HepG2 (cell line): ENCODE data around the gene S1PR3. TPM values are rescaled to one million over a fixed set of nuclear protein-coding genes. Genes with fewer than 3 reads are reported as not detected.

Source experiments
- ATAC-seq: fragments of 200-7000 bp; cut with Tn5 transposase; 3 replicates; pipeline ENCODE4 v1.9.1; 2020; ENCODE audit warnings: mild to moderate bottlenecking, moderate library complexity
- BruUV-seq: library from RNA; stranded (reverse); fragments of 400-500 nt; replicated peaks from 2 replicates; lab custom pipeline; 2021; lab: Mats Ljungman, UMichigan
- CTCF ChIA-PET: fragments of 300-600 bp; formaldehyde crosslinking; extraction: SDS; loops from one replicate; lab custom pipeline; 2021; ENCODE audit warnings: low total read pairs, inconsistent platforms, low intra/inter-chr PET ratio; lab: Yijun Ruan, JAX
- POLR2A ChIA-PET: fragments of 350-600 bp; sonication (Branson Sonifier 250); formaldehyde crosslinking; loops from one replicate; lab custom pipeline; 2020; ENCODE audit warnings: antibody characterized with exemption, inconsistent platforms; lab: Yijun Ruan, JAX
- DNase-seq: peaks from one replicate; pipeline ENCODE4 v3.0.0-alpha.2; 2015; ENCODE audit warnings: low spot score
- FAIRE-seq: peaks from 3 replicates; lab custom pipeline; 2011; peaks lifted over from hg19 to GRCh38; lab: Jason Lieb, UNC
- H2AFZ ChIP-seq: one replicate; pipeline ENCODE4 v1.6.1; 2011; ENCODE audit warnings: low read length, inconsistent platforms
- H3K27ac ChIP-seq: fragments of 300-600 bp; 3 replicates; pipeline ENCODE4 v1.8.0; 2011; ENCODE audit warnings: mixed run types, mild to moderate bottlenecking, mixed read lengths, low read length, inconsistent platforms; ENCODE audit not compliant: insufficient read depth; ENCODE audit errors: extremely low read length
- H3K27me3 ChIP-seq, 2 experiments: fragments of 200-600 bp in 1 of 2; 2 replicates in 1 of 2; 3 replicates in 1 of 2; pipeline versions ENCODE4 v1.6.0 to v1.8.0; 2011; ENCODE audit warnings: low read length in 2 of 2, mild to moderate bottlenecking in 2 of 2, moderate library complexity in 2 of 2, inconsistent platforms in 1 of 2; ENCODE audit not compliant: insufficient read depth in 2 of 2, control insufficient read depth in 1 of 2
- H3K36me3 ChIP-seq, 2 experiments: fragments of 200-600 bp in 1 of 2; replicated peaks in 1 of 2; 2 replicates in 1 of 2; 3 replicates in 1 of 2; pipeline versions ENCODE4 v1.5.1 to v1.8.0; 2011; ENCODE audit warnings: low read length in 2 of 2, inconsistent platforms in 1 of 2; ENCODE audit not compliant: insufficient read depth in 2 of 2, control insufficient read depth in 1 of 2
- H3K4me1 ChIP-seq: 2 replicates; pipeline ENCODE4 v1.5.1; 2012; ENCODE audit warnings: low read length, inconsistent platforms; ENCODE audit not compliant: insufficient read depth
- H3K4me2 ChIP-seq: 2 replicates; pipeline ENCODE4 v1.6.0; 2011; ENCODE audit warnings: low read depth, low read length, inconsistent platforms
- H3K4me3 ChIP-seq, 3 experiments: fragments of 200-600 bp in 1 of 3; sonication (generic), shearing (Covaris generic) in 1 of 3; replicated peaks in 1 of 3; 2 replicates each; pipeline ENCODE4 v1.5.1; 2011 to 2016; ENCODE audit warnings: low read length in 3 of 3, inconsistent platforms in 2 of 3, low read depth in 2 of 3, mild to moderate bottlenecking in 2 of 3, control low read depth in 1 of 3, mixed read lengths in 1 of 3; ENCODE audit not compliant: insufficient read depth in 1 of 3
- H3K79me2 ChIP-seq: one replicate; pipeline ENCODE4 v1.6.1; 2011; ENCODE audit warnings: low read length, inconsistent platforms; ENCODE audit not compliant: insufficient read depth
- H3K9ac ChIP-seq: 2 replicates; pipeline ENCODE4 v1.6.0; 2011; ENCODE audit warnings: mild to moderate bottlenecking, low read depth, low read length, inconsistent platforms; ENCODE audit not compliant: insufficient read depth
- H3K9me3 ChIP-seq: 2 replicates; pipeline ENCODE4 v1.5.1; 2012; ENCODE audit warnings: mild to moderate bottlenecking, low read length
- H4K20me1 ChIP-seq: 2 replicates; pipeline ENCODE4 v1.6.0; 2011; ENCODE audit warnings: inconsistent platforms, mild to moderate bottlenecking, low read length, moderate library complexity; ENCODE audit not compliant: insufficient read depth
- ADNP ChIP-seq: sonication (generic); formaldehyde crosslinking; IDR thresholded peaks from 2 replicates; pipeline ENCODE4 v1.4.0; 2020; ENCODE audit warnings: missing genetic modification reagents
- BCL6 ChIP-seq: IDR thresholded peaks from 2 replicates; pipeline ENCODE4 v1.6.1; 2016; ENCODE audit warnings: missing genetic modification reagents, missing compliant biosample characterization
- HMGA1 ChIP-seq: sonication (generic); formaldehyde crosslinking; conservative IDR thresholded peaks from 2 replicates; pipeline ENCODE4 v1.4.0; 2020; ENCODE audit warnings: missing genetic modification reagents
- KDM2A ChIP-seq: sonication (generic); formaldehyde crosslinking; IDR thresholded peaks from 2 replicates; pipeline ENCODE4 v1.4.0; 2020; ENCODE audit warnings: low read depth, missing genetic modification reagents, borderline replicate concordance
- KLF15 ChIP-seq: sonication (generic); formaldehyde crosslinking; IDR thresholded peaks from 2 replicates; pipeline ENCODE4 v1.8.1; 2023; ENCODE audit warnings: borderline replicate concordance, mild to moderate bottlenecking, inconsistent platforms, missing genetic modification reagents, mixed read lengths
- PAX8 ChIP-seq: sonication (generic); formaldehyde crosslinking; IDR thresholded peaks from 2 replicates; pipeline ENCODE4 v1.8.0; 2022; ENCODE audit warnings: mild to moderate bottlenecking, missing genetic modification reagents, borderline replicate concordance
- PLRG1 ChIP-seq: fragments of 450-650 bp; conservative IDR thresholded peaks from 2 replicates; pipeline ENCODE4 v1.6.1; 2016
- POLR2A ChIP-seq, 2 experiments: IDR thresholded peaks; 2 replicates each; pipeline ENCODE4 v1.6.1; 2011; ENCODE audit warnings: low read depth in 2 of 2, low read length in 2 of 2, mild to moderate bottlenecking in 1 of 2, moderate library complexity in 1 of 2; ENCODE audit not compliant: insufficient read depth in 1 of 2
- PPARG ChIP-seq: conservative IDR thresholded peaks from 2 replicates; pipeline ENCODE4 v1.6.1; 2016; ENCODE audit warnings: missing biosample characterization, missing genetic modification reagents
- ZNF296 ChIP-seq: sonication (generic); formaldehyde crosslinking; conservative IDR thresholded peaks from 2 replicates; pipeline ENCODE4 v1.5.0; 2020; ENCODE audit warnings: mild to moderate bottlenecking, missing genetic modification reagents
- ZNF569 ChIP-seq: sonication (generic); formaldehyde crosslinking; IDR thresholded peaks from 2 replicates; pipeline ENCODE4 v1.5.0; 2020; ENCODE audit warnings: mild to moderate bottlenecking, missing genetic modification reagents, moderate library complexity, borderline replicate concordance
- ZNF713 ChIP-seq: sonication (generic); formaldehyde crosslinking; IDR thresholded peaks from 2 replicates; pipeline ENCODE4 v1.4.0; 2020; ENCODE audit warnings: mild to moderate bottlenecking, missing genetic modification reagents
- ZNF772 ChIP-seq: sonication (generic); formaldehyde crosslinking; IDR thresholded peaks from 2 replicates; pipeline ENCODE4 v1.5.0; 2020; ENCODE audit warnings: mild to moderate bottlenecking, missing genetic modification reagents
- ZNF816 ChIP-seq: sonication (generic); formaldehyde crosslinking; IDR thresholded peaks from 2 replicates; pipeline ENCODE4 v1.8.0; 2022; ENCODE audit warnings: missing genetic modification reagents, mild to moderate bottlenecking, borderline replicate concordance
- ZSCAN21 ChIP-seq: sonication (generic); formaldehyde crosslinking; IDR thresholded peaks from 2 replicates; pipeline ENCODE4 v1.8.0; 2022; ENCODE audit warnings: mild to moderate bottlenecking, missing genetic modification reagents, moderate library complexity, borderline replicate concordance
- WGBS: methylation state at CpG from one replicate; pipeline ENCODE4 v1.1.6; 2017; ENCODE audit warnings: low lambda C conversion rate; 5-methylcytosine and 5-hydroxymethylcytosine counted together
- in situ Hi-C: cut with HindIII; loops from 2 replicates; pipeline ENCODE4 v1.10.0; 2017; ENCODE audit warnings: low pct_unique_long_range_greater_than_20kb; ENCODE audit not compliant: extremely low pct_ligation_motif_present
- intact Hi-C: fragments of 100-400 bp; cut with micrococcal nuclease; formaldehyde crosslinking; loops from one replicate; pipeline ENCODE4 v1.10.0; 2022; ENCODE audit not compliant: unreplicated experiment
- polyA plus RNA-seq, 8 experiments: library from polyadenylated mRNA; depleted of rRNA in 3 of 8; stranded (reverse) in 7 of 8; unstranded in 1 of 8; fragments of >200 nt; fragmentation: Illumina TruSeq in 4 of 8; extraction: Trizol in 4 of 8; gene quantifications; 2 replicates each; pipeline versions ENCODE4 v1.2.1 to v1.2.3, GENCODE V29; 2011 to 2016; ENCODE audit warnings: low read depth in 4 of 8, missing spikeins in 1 of 8, mixed read lengths in 1 of 8; ENCODE audit not compliant: insufficient read depth in 1 of 8
- total RNA-seq, 5 experiments: library from RNA; depleted of rRNA; stranded (reverse); fragments of >200 nt; fragmentation: Illumina TruSeq; extraction: Trizol; gene quantifications; 2 replicates each; pipeline ENCODE4 v1.2.3, GENCODE V29; 2016; ENCODE audit warnings: low read depth in 1 of 5
- TF ChIP-seq, protein P1 (sequence below): sonication (generic); formaldehyde crosslinking; IDR thresholded peaks from 2 replicates; pipeline ENCODE4 v1.4.0; 2020; ENCODE audit warnings: missing genetic modification reagents, low read depth, mild to moderate bottlenecking, borderline replicate concordance
- TF ChIP-seq, protein P2 (sequence below): sonication (generic); formaldehyde crosslinking; IDR thresholded peaks from 2 replicates; pipeline ENCODE4 v1.8.0; 2022; ENCODE audit warnings: missing genetic modification reagents, low read depth, mild to moderate bottlenecking, borderline replicate concordance

The S1PR3 gene
- total and polyA plus RNA-seq, 2 of the 13 experiments (the other 11 are each of a cell fraction or from before 2014, with no cell fraction given): 0.02 TPM; not detected in 1

DNA sequence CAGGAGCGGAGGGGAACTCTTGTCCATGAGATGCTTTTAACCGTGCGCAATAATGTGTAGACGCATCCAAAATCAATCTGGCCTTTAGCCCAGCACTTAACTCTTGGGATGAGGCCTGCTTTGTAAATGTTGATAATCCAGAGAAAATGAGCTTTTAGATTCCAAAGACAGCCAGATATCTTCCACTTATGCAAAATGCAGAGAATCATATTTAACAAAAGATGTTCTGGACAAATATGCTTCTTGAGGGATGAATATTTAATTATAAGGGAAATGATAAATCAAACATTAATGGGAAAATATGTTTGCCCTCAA lies 5.6 kb downstream of the S1PR3 start:
- POLR2A ChIA-PET: no interaction called here

DNA sequence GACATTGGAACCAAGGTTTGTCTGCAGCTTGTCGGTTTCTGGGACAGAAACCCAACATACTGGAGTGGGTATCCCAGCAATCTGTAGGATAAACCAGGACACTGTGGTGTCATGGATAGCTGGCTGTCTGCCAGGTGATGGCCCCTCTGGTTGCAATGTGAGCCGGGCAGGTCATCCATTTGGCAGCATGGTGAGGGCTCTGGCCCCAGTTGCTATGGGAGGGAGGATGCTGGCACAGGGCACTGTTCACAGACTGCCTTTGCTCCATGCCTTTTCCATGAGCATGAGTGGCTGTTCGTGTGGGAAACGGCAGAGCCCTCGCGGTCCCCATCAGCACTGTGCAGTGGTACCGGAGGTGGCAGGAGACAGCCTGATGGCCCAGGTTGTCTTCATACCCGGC lies 6.4 kb downstream of the S1PR3 start:
- no TSS peak for BruUV-seq
- in situ Hi-C loops: no loop called here

More for the DNA sequence above, 5.6 kb downstream of the S1PR3 start:
- DNase-seq (no peak), FAIRE-seq (no peak), ATAC-seq (no peak)
- Histone ChIP-seq H3K9me3 (no peaks in the 10 kb centered on the region), H2AFZ (no peak overlapping the region), H3K79me2 (no peaks in the 10 kb centered on the region), H4K20me1 (no peaks in the 10 kb centered on the region), H3K27ac (no peak overlapping the region), H3K4me2 (no peak overlapping the region), H3K4me3 (no peak overlapping the region), H3K27me3 (peaks cover 0 to 9% of the 10 kb centered on the region in 2 experiments; a peak in 3 of 5 replicates), H3K9ac (no peak overlapping the region), H3K4me1 (peaks cover 7% of the 10 kb centered on the region; the same call in 1 of the 2 replicates), H3K36me3 (no peaks in the 10 kb centered on the region)
- in situ Hi-C loops: no loop called here
- BruUV-seq: no TSS peak
- WGBS: 86% methylated on average over 4 of the region's 4 CpGs
- intact Hi-C loops: no loop called here
- TF ChIP-seq ZNF296 (no peak), ADNP (CRISPR knock-in tag) (no peak), ZNF816 (CRISPR knock-in tag) (no peak), PAX8 (CRISPR knock-in tag) (no peak), PPARG (no peak), BCL6 (CRISPR knock-in tag) (no peak), ZNF772 (CRISPR knock-in tag) (no peak), ZNF569 (CRISPR knock-in tag) (no peak), ZNF713 (CRISPR knock-in tag) (no peak), ZSCAN21 (no peak), POLR2A (IDR thresholded peaks at IDR 0.05; ENCODE audit: insufficient read depth in 1 of 2, low read depth in 2 of 2, low read length in 2 of 2) (no peak)
- TF ChIP-seq, protein P1, sequence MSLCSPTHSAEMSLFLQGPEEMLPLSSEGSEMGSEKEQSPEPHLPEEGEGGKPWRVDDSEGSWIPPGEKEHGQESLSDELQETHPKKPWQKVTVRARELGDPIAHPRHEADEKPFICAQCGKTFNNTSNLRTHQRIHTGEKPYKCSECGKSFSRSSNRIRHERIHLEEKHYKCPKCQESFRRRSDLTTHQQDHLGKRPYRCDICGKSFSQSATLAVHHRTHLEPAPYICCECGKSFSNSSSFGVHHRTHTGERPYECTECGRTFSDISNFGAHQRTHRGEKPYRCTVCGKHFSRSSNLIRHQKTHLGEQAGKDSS (CRISPR knock-in tag): no peak
- TF ChIP-seq, protein P2, sequence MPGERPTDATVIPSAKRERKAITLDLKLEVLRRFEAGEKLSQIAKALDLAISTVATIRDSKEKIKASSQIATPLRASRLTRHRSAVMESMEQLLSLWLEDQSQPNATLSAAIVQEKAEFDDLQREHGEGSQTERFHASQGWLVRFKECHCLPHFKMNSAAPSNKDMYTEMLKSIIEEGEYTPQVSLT (CRISPR knock-in tag): no peak
- CTCF ChIA-PET: no interaction called here

More for the DNA sequence above, 6.4 kb downstream of the S1PR3 start:
- H3K9me3 ChIP-seq: no peaks in the 10 kb centered on the region
- H3K27me3 ChIP-seq: peaks cover 0 to 6% of the 10 kb centered on the region in 2 experiments; a peak in 2 of 5 replicates
- ChIA-PET POLR2A (no interaction called here), CTCF (no interaction called here)
- no peak for FAIRE-seq
- no peaks in the 10 kb centered on the region for H4K20me1 ChIP-seq
- DNase-seq: no peak
- no peak overlapping the region for H3K27ac ChIP-seq
- WGBS: 26% methylated on average over 3 of the region's 8 CpGs
- peaks cover 6% of the 10 kb centered on the region; the same call in 1 of the 2 replicates for H3K4me1 ChIP-seq
- H2AFZ ChIP-seq: no peak overlapping the region
- H3K79me2 ChIP-seq: no peaks in the 10 kb centered on the region
- no peak for ATAC-seq
- no peak overlapping the region for H3K4me2 ChIP-seq
- no peak for TF ChIP-seq KDM2A
- no peak for TF ChIP-seq KLF15 (CRISPR knock-in tag)
- TF ChIP-seq PLRG1: no peak
- no peak for TF ChIP-seq HMGA1
- TF ChIP-seq, all 625 proteins: peak for 0
- intact Hi-C loops: no loop called here
- Histone ChIP-seq H3K4me3 (no peak overlapping the region), H3K36me3 (no peaks in the 10 kb centered on the region), H3K9ac (no peak overlapping the region)
